H1 (cell line): ENCODE data around the gene NCOA1. TPM values are rescaled to one million over a fixed set of nuclear protein-coding genes. Genes with fewer than 3 reads are reported as not detected.

Source experiments
- CTCF ChIA-PET: fragments of 300-600 bp; sonication (Branson Sonifier 250); formaldehyde crosslinking; loops from one replicate; lab custom pipeline; 2021; ENCODE audit not compliant: partially characterized antibody; lab: Charles Lee
- POLR2A ChIA-PET: fragments of 300-600 bp; sonication (Branson Sonifier 250); formaldehyde crosslinking; loops from one replicate; lab custom pipeline; 2021; ENCODE audit warnings: inconsistent platforms; ENCODE audit not compliant: partially characterized antibody; lab: Charles Lee
- DNase-seq, 2 experiments: peaks; one replicate each; pipeline versions ENCODE4 v3.0.0 to v3.0.0-alpha.2; 2010 to 2022; ENCODE audit warnings: low spot score in 2 of 2, low read depth in 1 of 2, mixed read lengths in 1 of 2
- FAIRE-seq: peaks from 2 replicates; lab custom pipeline; 2011; peaks lifted over from hg19 to GRCh38; lab: Jason Lieb, UNC
- H2AFZ ChIP-seq: 2 replicates; pipeline ENCODE4 v1.8.1; 2012; ENCODE audit warnings: low read length, inconsistent platforms
- H2AK5ac ChIP-seq: 2 replicates; pipeline ENCODE4 v1.6.1; 2013; ENCODE audit warnings: low read depth, low read length
- H2BK120ac ChIP-seq: replicated peaks from 2 replicates; pipeline ENCODE3; 2013; ENCODE audit warnings: low read depth, low read length, inconsistent platforms
- H2BK12ac ChIP-seq: 2 replicates; pipeline ENCODE4 v1.6.1; 2013; ENCODE audit warnings: low read depth, low read length
- H2BK15ac ChIP-seq: 2 replicates; pipeline ENCODE4 v1.6.1; 2013; ENCODE audit warnings: low read length
- H2BK20ac ChIP-seq: 2 replicates; pipeline ENCODE4 v1.6.1; 2013; ENCODE audit warnings: low read length
- H2BK5ac ChIP-seq: 2 replicates; pipeline ENCODE4 v1.6.1; 2013; ENCODE audit warnings: low read depth, low read length
- H3K14ac ChIP-seq: 2 replicates; pipeline ENCODE4 v1.6.1; 2013; ENCODE audit warnings: inconsistent platforms; ENCODE audit not compliant: insufficient read length
- H3K18ac ChIP-seq: 2 replicates; pipeline ENCODE4 v1.6.1; 2013; ENCODE audit warnings: low read length; ENCODE audit errors: extremely low read depth
- H3K23ac ChIP-seq: 2 replicates; pipeline ENCODE4 v1.6.1; 2013; ENCODE audit warnings: inconsistent platforms; ENCODE audit not compliant: insufficient read length
- H3K23me2 ChIP-seq: 2 replicates; pipeline ENCODE4 v1.6.1; 2013; ENCODE audit warnings: low read depth, low read length
- H3K27ac ChIP-seq: 2 replicates; pipeline ENCODE4 v1.6.1; 2011; ENCODE audit warnings: low read depth, low read length, inconsistent platforms
- H3K27me3 ChIP-seq, 4 experiments: replicated peaks in 1 of 4; 1 replicate in 1 of 4; 2 replicates in 3 of 4; pipeline versions ENCODE4 v1.6.1 to v1.8.1; 2011 to 2013; ENCODE audit warnings: low read length in 3 of 4, mild to moderate bottlenecking in 3 of 4, inconsistent platforms in 2 of 4, mixed read lengths in 2 of 4, moderate library complexity in 1 of 4; ENCODE audit not compliant: control insufficient read depth in 3 of 4, insufficient read depth in 3 of 4; ENCODE audit errors: extremely low read depth in 1 of 4
- H3K36me3 ChIP-seq, 4 experiments: 2 replicates each; pipeline versions ENCODE4 v1.6.1 to v1.8.1; 2011 to 2013; ENCODE audit warnings: mild to moderate bottlenecking in 4 of 4, low read length in 3 of 4, moderate library complexity in 2 of 4, control low read depth in 1 of 4, inconsistent platforms in 1 of 4; ENCODE audit not compliant: insufficient read depth in 4 of 4, control insufficient read depth in 2 of 4
- H3K4ac ChIP-seq: replicated peaks from 2 replicates; pipeline ENCODE3; 2013; ENCODE audit warnings: low read length, low read depth, mixed read lengths, inconsistent platforms; ENCODE audit not compliant: insufficient read length
- H3K4me1 ChIP-seq, 4 experiments: replicated peaks in 1 of 4; 1 replicate in 1 of 4; 2 replicates in 3 of 4; pipeline versions ENCODE4 v1.6.1 to v1.8.1; 2011 to 2013; ENCODE audit warnings: low read length in 3 of 4, inconsistent platforms in 2 of 4, mixed read lengths in 1 of 4; ENCODE audit not compliant: insufficient read depth in 4 of 4, control insufficient read depth in 3 of 4
- H3K4me2 ChIP-seq, 2 experiments: 2 replicates each; pipeline versions ENCODE4 v1.6.1 to v1.8.1; 2011 to 2013; ENCODE audit warnings: low read depth in 2 of 2, low read length in 2 of 2, control low read depth in 1 of 2, inconsistent platforms in 1 of 2, mild to moderate bottlenecking in 1 of 2; ENCODE audit not compliant: insufficient read depth in 1 of 2
- H3K4me3 ChIP-seq, 4 experiments: fragments of 200-600, 300-600 bp in 1 of 4; sonication (generic), shearing (Covaris generic), sonication (Bioruptor Twin) in 1 of 4; 2 replicates each; pipeline versions ENCODE4 v1.5.1 to v1.8.1; 2011 to 2016; ENCODE audit warnings: low read length in 4 of 4, low read depth in 3 of 4, control low read depth in 2 of 4, inconsistent platforms in 2 of 4, mild to moderate bottlenecking in 2 of 4, mixed read lengths in 1 of 4, moderate library complexity in 1 of 4; ENCODE audit not compliant: insufficient read depth in 2 of 4; ENCODE audit errors: extremely low read depth in 1 of 4
- H3K56ac ChIP-seq: replicated peaks from 2 replicates; pipeline ENCODE3; 2013; ENCODE audit warnings: low read depth, mild to moderate bottlenecking, mixed read lengths, low read length, inconsistent platforms; ENCODE audit not compliant: insufficient read length
- H3K79me1 ChIP-seq: 2 replicates; pipeline ENCODE4 v1.6.1; 2013; ENCODE audit warnings: low read depth, low read length, control low read depth
- H3K79me2 ChIP-seq, 2 experiments: 2 replicates each; pipeline versions ENCODE4 v1.6.1 to v1.8.1; 2012 to 2013; ENCODE audit warnings: low read length in 2 of 2, mild to moderate bottlenecking in 2 of 2, inconsistent platforms in 1 of 2; ENCODE audit not compliant: insufficient read depth in 2 of 2, control insufficient read depth in 1 of 2
- H3K9ac ChIP-seq, 4 experiments: replicated peaks in 1 of 4; 1 replicate in 1 of 4; 2 replicates in 3 of 4; pipeline versions ENCODE4 v1.6.1 to v1.8.1; 2011 to 2013; ENCODE audit warnings: low read depth in 3 of 4, low read length in 3 of 4, control low read depth in 2 of 4, mild to moderate bottlenecking in 2 of 4, moderate library complexity in 2 of 4, inconsistent platforms in 1 of 4; ENCODE audit errors: extremely low read depth in 1 of 4
- H3K9me3 ChIP-seq, 2 experiments: 2 replicates each; pipeline versions ENCODE4 v1.6.1 to v1.8.1; 2012 to 2013; ENCODE audit warnings: mild to moderate bottlenecking in 2 of 2, moderate library complexity in 2 of 2, control low read depth in 1 of 2, inconsistent platforms in 1 of 2, low read depth in 1 of 2, low read length in 1 of 2, mixed read lengths in 1 of 2; ENCODE audit not compliant: insufficient read depth in 2 of 2
- H4K20me1 ChIP-seq, 2 experiments: replicated peaks in 1 of 2; 2 replicates each; pipeline versions ENCODE3 to v1.8.1; 2011 to 2013; ENCODE audit warnings: inconsistent platforms in 2 of 2, low read length in 2 of 2, mild to moderate bottlenecking in 1 of 2; ENCODE audit not compliant: insufficient read depth in 2 of 2, control insufficient read depth in 1 of 2
- H4K5ac ChIP-seq: 2 replicates; pipeline ENCODE4 v1.6.1; 2013; ENCODE audit warnings: low read length, low read depth, mixed read lengths, inconsistent platforms; ENCODE audit not compliant: insufficient read length
- H4K8ac ChIP-seq: 2 replicates; pipeline ENCODE4 v1.8.0; 2013; ENCODE audit warnings: mild to moderate bottlenecking, moderate library complexity, low read length, inconsistent platforms; ENCODE audit not compliant: insufficient read depth; ENCODE audit errors: extremely low read depth
- H4K91ac ChIP-seq: replicated peaks from 2 replicates; pipeline ENCODE3; 2013; ENCODE audit warnings: low read length, mixed read lengths, inconsistent platforms; ENCODE audit not compliant: insufficient read length
- ATF3 ChIP-seq: IDR thresholded peaks from 2 replicates; pipeline ENCODE4 v1.6.1; 2011; ENCODE audit warnings: low read depth, mild to moderate bottlenecking, low read length; ENCODE audit not compliant: insufficient read depth
- BACH1 ChIP-seq: IDR thresholded peaks from 2 replicates; pipeline ENCODE4 v1.6.1; 2012; ENCODE audit warnings: low read length, improper control_type of control experiment
- BRCA1 ChIP-seq: IDR thresholded peaks from 2 replicates; pipeline ENCODE4 v1.6.1; 2012; ENCODE audit warnings: low read depth, low read length, improper control_type of control experiment
- JUND ChIP-seq: IDR thresholded peaks from 2 replicates; pipeline ENCODE4 v1.6.1; 2011; ENCODE audit warnings: mild to moderate bottlenecking, improper control_type of control experiment, low read length
- MAX ChIP-seq: IDR thresholded peaks from 2 replicates; pipeline ENCODE4 v1.6.1; 2012; ENCODE audit warnings: inconsistent platforms
- PHF8 ChIP-seq: fragments of 200-600 bp; sonication (generic); conservative IDR thresholded peaks from 2 replicates; pipeline ENCODE4 v1.7.1; 2012; ENCODE audit warnings: low read depth, mild to moderate bottlenecking, inconsistent platforms, low read length, moderate library complexity
- RFX5 ChIP-seq: IDR thresholded peaks from 2 replicates; pipeline ENCODE4 v1.6.1; 2011; ENCODE audit warnings: low read depth, low read length, improper control_type of control experiment, borderline replicate concordance
- RNF2 ChIP-seq: fragments of 200-900, 300-1000 bp; sonication (generic); IDR thresholded peaks from 2 replicates; pipeline ENCODE4 v1.7.1; 2016; ENCODE audit warnings: borderline replicate concordance, low read depth, mild to moderate bottlenecking, antibody characterized with exemption, low read length; ENCODE audit not compliant: poor library complexity, severe bottlenecking; ENCODE audit errors: missing control alignments
- SAP30 ChIP-seq: fragments of 300-600 bp; sonication (generic); IDR thresholded peaks from 2 replicates; pipeline ENCODE4 v1.7.1; 2012; ENCODE audit warnings: low read length, moderate library complexity, mild to moderate bottlenecking, inconsistent platforms; ENCODE audit not compliant: insufficient read depth, insufficient replicate concordance
- SP1 ChIP-seq: IDR thresholded peaks from 2 replicates; pipeline ENCODE4 v1.6.1; 2011; ENCODE audit warnings: low read depth, low read length
- WGBS, 2 experiments: shearing (Covaris generic) in 1 of 2; methylation state at CpG; one replicate each; pipeline versions ENCODE4 v1.1.6 to v1.1.7; 2013 to 2015; ENCODE audit warnings: low lambda C conversion rate in 2 of 2, mixed read lengths in 2 of 2, inconsistent platforms in 1 of 2, low coverage in 1 of 2, missing lambda C conversion rate in 1 of 2; ENCODE audit not compliant: insufficient replicate concordance in 2 of 2, insufficient coverage in 1 of 2, insufficient read length in 1 of 2; ENCODE audit errors: extremely low coverage in 1 of 2, missing lambda C conversion rate in 1 of 2; 5-methylcytosine and 5-hydroxymethylcytosine counted together
- polyA plus RNA-seq, 7 experiments: library from polyadenylated mRNA; depleted of rRNA in 3 of 7; stranded (reverse) in 5 of 7; unstranded in 2 of 7; fragments of >200 nt in 5 of 7; fragments of 200-250 nt in 2 of 7; gene quantifications; 1 replicate in 5 of 7; 2 replicates in 1 of 7; 4 replicates in 1 of 7; pipeline versions ENCODE4 v1.2.1 to v1.2.3, GENCODE V29; 2011 to 2013; ENCODE audit warnings: missing spikeins in 2 of 7, mixed read lengths in 2 of 7
- total RNA-seq: library from RNA; stranded (reverse); fragmentation: NEBNext Ultra II Directional; extraction: Animal tissue kit (Norgen Biotek cat#: 25700); gene quantifications from 2 replicates; pipeline ENCODE4 v1.2.1, GENCODE V29; 2021

Gene NCOA1
- total and polyA plus RNA-seq, 2 of the 8 experiments (the other 6 are each of a cell fraction or from before 2014, with no cell fraction given), result 12.8 to 17.9 TPM

- FAIRE-seq, result no peak
- Histone ChIP-seq H3K9ac (no peak overlapping the region), H4K8ac (no peak overlapping the region), H2BK5ac (no peak overlapping the region), H3K18ac (no peak overlapping the region), H2BK20ac (no peak overlapping the region), H4K91ac (no peak overlapping the region), H2BK120ac (no peak overlapping the region), H4K20me1 (no peaks in the 10 kb centered on the region), H3K36me3 (no peaks in the 10 kb centered on the region), H3K4me3 (no peak overlapping the region), H4K5ac (no peak overlapping the region), H2BK15ac (no peak overlapping the region), H3K14ac (no peak overlapping the region), H3K56ac (no peak overlapping the region), H3K27me3 (no peaks in the 10 kb centered on the region), H3K4me1 (peaks cover 0 to 3% (median 1%) of the 10 kb centered on the region in 4 experiments; a peak in 1 of 7 replicates), H3K79me1 (no peaks in the 10 kb centered on the region), H2AFZ (no peak overlapping the region), H3K4me2 (no peak overlapping the region), H3K79me2 (no peaks in the 10 kb centered on the region), H3K23me2 (no peaks in the 10 kb centered on the region; the same call in 1 of the 2 replicates), H3K23ac (no peak overlapping the region), H3K27ac (no peak overlapping the region), H3K9me3 (no peaks in the 10 kb centered on the region), H2AK5ac (no peak overlapping the region), H3K4ac (no peak overlapping the region), H2BK12ac (no peak overlapping the region)
- 88% methylated on average over 8 of the region's 8 CpGs; no CpG with 5 or more reads in 1 of the 2 experiments for WGBS, 2 experiments
- DNase-seq, result no peak
- ChIA-PET POLR2A (no interaction called here), CTCF (interaction anchor here (0.6 to 1.4 kb wide), 4 partner anchors 21 to 456 kb away, joined by 3 to 7 read pairs (median 3); no protein-coding TSS in a partner anchor)
- TF ChIP-seq RNF2 (no peak), RFX5 (no peak), BRCA1 (no peak), BACH1 (no peak), JUND (no peak), ATF3 (no peak), SP1 (no peak), MAX (no peak), PHF8 (no peak), SAP30 (no peak)
Observed at GRCh38 chr2:24456599-24457556, 34.2 kb upstream of the NCOA1 start.
